GM23338 (cell line): ENCODE data around the gene RPL27. TPM values are rescaled to one million over a fixed set of nuclear protein-coding genes. Genes with fewer than 3 reads are reported as not detected.

Experiments
- ATAC-seq: fragments of 200-7000 bp; cut with Tn5 transposase; 3 replicates; pipeline ENCODE4 v1.9.1; 2020
- DNase-seq: peaks from one replicate; pipeline ENCODE4 v3.0.0-alpha.2; 2015; ENCODE audit warnings: low spot score
- H2AFZ ChIP-seq: fragments of 200-600 bp; sonication (generic); 2 replicates; pipeline ENCODE4 v1.8.0; 2016; ENCODE audit warnings: antibody characterized with exemption, mild to moderate bottlenecking, moderate library complexity
- H3F3A ChIP-seq: fragments of 200-600 bp; sonication (generic); replicated peaks from 2 replicates; pipeline ENCODE4 v1.8.0; 2017; ENCODE audit warnings: antibody characterized with exemption, mixed run types, low read depth
- H3K27ac ChIP-seq: fragments of 200-600 bp; sonication (generic); 2 replicates; pipeline ENCODE4 v1.6.1; 2016; ENCODE audit warnings: low read depth
- H3K27me3 ChIP-seq: fragments of 200-600 bp; sonication (generic); 2 replicates; pipeline ENCODE4 v1.8.0; 2016; ENCODE audit warnings: mild to moderate bottlenecking, mixed run types, moderate library complexity; ENCODE audit not compliant: insufficient read depth
- H3K36me3 ChIP-seq: fragments of 200-600 bp; sonication (generic); 2 replicates; pipeline ENCODE4 v1.8.0; 2016; ENCODE audit warnings: mild to moderate bottlenecking; ENCODE audit not compliant: insufficient read depth
- H3K4me1 ChIP-seq: fragments of 200-600 bp; sonication (generic); 2 replicates; pipeline ENCODE4 v1.8.0; 2016; ENCODE audit warnings: mild to moderate bottlenecking, moderate library complexity; ENCODE audit not compliant: insufficient read depth
- H3K4me2 ChIP-seq: fragments of 200-600 bp; sonication (generic); 2 replicates; pipeline ENCODE4 v1.7.1; 2017; ENCODE audit warnings: mixed run types
- H3K4me3 ChIP-seq: fragments of 200-600 bp; sonication (generic); 2 replicates; pipeline ENCODE4 v1.6.1; 2016; ENCODE audit warnings: mixed run types
- H3K79me2 ChIP-seq: fragments of 200-600 bp; sonication (generic); replicated peaks from 2 replicates; pipeline ENCODE4 v1.8.0; 2017; ENCODE audit warnings: mild to moderate bottlenecking; ENCODE audit not compliant: insufficient read depth
- H3K9me2 ChIP-seq: fragments of 200-600 bp; sonication (generic); 2 replicates; pipeline ENCODE4 v1.8.0; 2017; ENCODE audit not compliant: insufficient read depth
- H4K20me1 ChIP-seq: fragments of 200-600 bp; sonication (generic); replicated peaks from 2 replicates; pipeline ENCODE4 v1.8.0; 2017; ENCODE audit warnings: mild to moderate bottlenecking; ENCODE audit not compliant: insufficient read depth
- H3K27ac Mint-ChIP-seq: 2 replicates; pipeline ENCODE4 v1.8.0; 2020; ENCODE audit warnings: inconsistent platforms, mild to moderate bottlenecking, moderate library complexity, mixed read lengths
- H3K27me3 Mint-ChIP-seq: 3 replicates; pipeline ENCODE4 v1.8.0; 2022; ENCODE audit warnings: low read depth, mild to moderate bottlenecking, moderate library complexity, mixed read lengths, inconsistent platforms; ENCODE audit not compliant: insufficient read depth, poor library complexity
- H3K36me3 Mint-ChIP-seq: 3 replicates; pipeline ENCODE4 v1.8.0; 2021; ENCODE audit warnings: low read depth, mild to moderate bottlenecking, inconsistent platforms, moderate library complexity, mixed read lengths
- H3K4me1 Mint-ChIP-seq: 3 replicates; pipeline ENCODE4 v1.8.0; 2020; ENCODE audit warnings: mild to moderate bottlenecking, inconsistent platforms, mixed read lengths
- H3K4me3 Mint-ChIP-seq: 3 replicates; pipeline ENCODE4 v1.8.0; 2021; ENCODE audit warnings: moderate library complexity, mild to moderate bottlenecking, inconsistent platforms, mixed read lengths
- H3K9me3 Mint-ChIP-seq: 3 replicates; pipeline ENCODE4 v1.8.0; 2020; ENCODE audit warnings: moderate library complexity, mild to moderate bottlenecking, inconsistent platforms, mixed read lengths
- CREB1 ChIP-seq: fragments of 250-450 bp; sonication (Bioruptor Pico); IDR thresholded peaks from 2 replicates; pipeline ENCODE4 v1.5.0; 2020; ENCODE audit warnings: low read depth, mild to moderate bottlenecking, moderate library complexity
- ETS1 ChIP-seq: IDR thresholded peaks from 2 replicates; pipeline ENCODE4 v1.6.1; 2016; ENCODE audit warnings: antibody characterized with exemption
- EZH2 ChIP-seq: fragments of 200-600 bp; sonication (generic); IDR thresholded peaks from one replicate; pipeline ENCODE4 v1.8.0; 2017; ENCODE audit warnings: antibody characterized with exemption, mild to moderate bottlenecking, low read depth; ENCODE audit not compliant: unreplicated experiment
- EZH2phosphoT487 ChIP-seq: fragments of 200-600 bp; sonication (generic); IDR thresholded peaks from one replicate; pipeline ENCODE4 v1.8.1; 2018; ENCODE audit warnings: antibody characterized with exemption; ENCODE audit not compliant: unreplicated experiment
- NANOG ChIP-seq: IDR thresholded peaks from 2 replicates; pipeline ENCODE4 v1.6.1; 2016; ENCODE audit warnings: antibody characterized with exemption, borderline replicate concordance
- REST ChIP-seq: IDR thresholded peaks from one replicate; pipeline ENCODE4 v1.6.1; 2018; ENCODE audit warnings: antibody characterized with exemption; ENCODE audit not compliant: unreplicated experiment
- STAT1 ChIP-seq: IDR thresholded peaks from one replicate; pipeline ENCODE4 v1.6.1; 2016; ENCODE audit warnings: antibody characterized with exemption; ENCODE audit not compliant: unreplicated experiment
- ZNF114 ChIP-seq: fragments of 250-450 bp; sonication (Bioruptor Pico); IDR thresholded peaks from 2 replicates; pipeline ENCODE4 v1.5.0; 2020; ENCODE audit warnings: mild to moderate bottlenecking, moderate library complexity
- ZNF331 ChIP-seq: fragments of 250-450 bp; sonication (Bioruptor Pico); IDR thresholded peaks from 2 replicates; pipeline ENCODE4 v1.5.0; 2020; ENCODE audit warnings: low read depth, mild to moderate bottlenecking, moderate library complexity
- polyA plus RNA-seq: library from polyadenylated mRNA; unstranded; fragments of >200 nt; fragmentation: Nextera tagmentation; extraction: Ambion mirVana; gene quantifications from 2 replicates; pipeline ENCODE4 v1.2.1, GENCODE V29; 2016
- total RNA-seq: library from RNA; depleted of rRNA; stranded (reverse); fragments of >200 nt; shearing (Covaris generic); gene quantifications from 2 replicates; pipeline ENCODE4 v1.2.3, GENCODE V29; 2014
- TF ChIP-seq, protein P1 (sequence below), 2 experiments: fragments of 200-600 bp in 1 of 2; sonication (generic) in 1 of 2; conservative IDR thresholded peaks; 2 replicates each; pipeline versions ENCODE4 v1.5.1 to v1.6.1; 2016 to 2017; ENCODE audit warnings: antibody characterized with exemption in 2 of 2, low read depth in 2 of 2, mild to moderate bottlenecking in 2 of 2, moderate library complexity in 1 of 2
- TF ChIP-seq, protein P2 (sequence below): fragments of 250-450 bp; sonication (Bioruptor Pico); IDR thresholded peaks from 2 replicates; pipeline ENCODE4 v1.5.0; 2020; ENCODE audit warnings: mild to moderate bottlenecking, moderate library complexity

Gene RPL27
- total and polyA plus RNA-seq, 2 experiments from 2014 or later = 1,784 to 2,722 TPM

- TF ChIP-seq, protein P1, sequence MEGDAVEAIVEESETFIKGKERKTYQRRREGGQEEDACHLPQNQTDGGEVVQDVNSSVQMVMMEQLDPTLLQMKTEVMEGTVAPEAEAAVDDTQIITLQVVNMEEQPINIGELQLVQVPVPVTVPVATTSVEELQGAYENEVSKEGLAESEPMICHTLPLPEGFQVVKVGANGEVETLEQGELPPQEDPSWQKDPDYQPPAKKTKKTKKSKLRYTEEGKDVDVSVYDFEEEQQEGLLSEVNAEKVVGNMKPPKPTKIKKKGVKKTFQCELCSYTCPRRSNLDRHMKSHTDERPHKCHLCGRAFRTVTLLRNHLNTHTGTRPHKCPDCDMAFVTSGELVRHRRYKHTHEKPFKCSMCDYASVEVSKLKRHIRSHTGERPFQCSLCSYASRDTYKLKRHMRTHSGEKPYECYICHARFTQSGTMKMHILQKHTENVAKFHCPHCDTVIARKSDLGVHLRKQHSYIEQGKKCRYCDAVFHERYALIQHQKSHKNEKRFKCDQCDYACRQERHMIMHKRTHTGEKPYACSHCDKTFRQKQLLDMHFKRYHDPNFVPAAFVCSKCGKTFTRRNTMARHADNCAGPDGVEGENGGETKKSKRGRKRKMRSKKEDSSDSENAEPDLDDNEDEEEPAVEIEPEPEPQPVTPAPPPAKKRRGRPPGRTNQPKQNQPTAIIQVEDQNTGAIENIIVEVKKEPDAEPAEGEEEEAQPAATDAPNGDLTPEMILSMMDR (conservative IDR thresholded peaks at IDR 0.05; ENCODE audit: low read depth in 2 of 2) = no peak
- TF ChIP-seq ZNF114 (CRISPR knock-in tag) = no peak
- TF ChIP-seq EZH2 = no peak
- TF ChIP-seq CREB1 (CRISPR knock-in tag) = no peak
- no peak for TF ChIP-seq NANOG
- no peak for TF ChIP-seq REST
- TF ChIP-seq ETS1 = no peak
Measured at GRCh38 chr17:43016216-43016615, 18.0 kb downstream of the RPL27 start (continued).

GRCh38 chr17:43018008-43018853 is 20.0 kb downstream of the RPL27 start:
- peaks cover 9% of the 10 kb centered on the region; the same call in 1 of the 2 replicates for H3K36me3 ChIP-seq
- peaks cover 8% of the 10 kb centered on the region; the same call in 1 of the 2 replicates for H3F3A ChIP-seq
- peaks cover 10% of the 10 kb centered on the region for H4K20me1 ChIP-seq
- H3K27me3 Mint-ChIP-seq = peaks cover 8% of the 10 kb centered on the region
- H3K9me3 Mint-ChIP-seq = no peaks in the 10 kb centered on the region
- H3K27ac Mint-ChIP-seq = no peak overlapping the region
- H2AFZ ChIP-seq = no peak overlapping the region
- H3K36me3 Mint-ChIP-seq = peaks cover 53% of the 10 kb centered on the region
- no peaks in the 10 kb centered on the region for H3K9me2 ChIP-seq
- no peaks in the 10 kb centered on the region for H3K27me3 ChIP-seq
- ATAC-seq (no peak), DNase-seq (peak; percentile 53)
- H3K4me2 ChIP-seq = no peak overlapping the region
- peaks cover 51% of the 10 kb centered on the region for H3K4me1 Mint-ChIP-seq
- peaks cover 28% of the 10 kb centered on the region for H3K4me1 ChIP-seq
- no peak overlapping the region for H3K4me3 Mint-ChIP-seq
- H3K27ac ChIP-seq = no peak overlapping the region
- peaks cover 34% of the 10 kb centered on the region for H3K79me2 ChIP-seq
- H3K4me3 ChIP-seq = no peak overlapping the region
- TF ChIP-seq ZNF114 (CRISPR knock-in tag) (no peak), EZH2 (no peak), CREB1 (CRISPR knock-in tag) (no peak), NANOG (no peak), ZNF331 (CRISPR knock-in tag) (no peak), EZH2phosphoT487 (no peak), STAT1 (no peak)
- TF ChIP-seq, protein P2, sequence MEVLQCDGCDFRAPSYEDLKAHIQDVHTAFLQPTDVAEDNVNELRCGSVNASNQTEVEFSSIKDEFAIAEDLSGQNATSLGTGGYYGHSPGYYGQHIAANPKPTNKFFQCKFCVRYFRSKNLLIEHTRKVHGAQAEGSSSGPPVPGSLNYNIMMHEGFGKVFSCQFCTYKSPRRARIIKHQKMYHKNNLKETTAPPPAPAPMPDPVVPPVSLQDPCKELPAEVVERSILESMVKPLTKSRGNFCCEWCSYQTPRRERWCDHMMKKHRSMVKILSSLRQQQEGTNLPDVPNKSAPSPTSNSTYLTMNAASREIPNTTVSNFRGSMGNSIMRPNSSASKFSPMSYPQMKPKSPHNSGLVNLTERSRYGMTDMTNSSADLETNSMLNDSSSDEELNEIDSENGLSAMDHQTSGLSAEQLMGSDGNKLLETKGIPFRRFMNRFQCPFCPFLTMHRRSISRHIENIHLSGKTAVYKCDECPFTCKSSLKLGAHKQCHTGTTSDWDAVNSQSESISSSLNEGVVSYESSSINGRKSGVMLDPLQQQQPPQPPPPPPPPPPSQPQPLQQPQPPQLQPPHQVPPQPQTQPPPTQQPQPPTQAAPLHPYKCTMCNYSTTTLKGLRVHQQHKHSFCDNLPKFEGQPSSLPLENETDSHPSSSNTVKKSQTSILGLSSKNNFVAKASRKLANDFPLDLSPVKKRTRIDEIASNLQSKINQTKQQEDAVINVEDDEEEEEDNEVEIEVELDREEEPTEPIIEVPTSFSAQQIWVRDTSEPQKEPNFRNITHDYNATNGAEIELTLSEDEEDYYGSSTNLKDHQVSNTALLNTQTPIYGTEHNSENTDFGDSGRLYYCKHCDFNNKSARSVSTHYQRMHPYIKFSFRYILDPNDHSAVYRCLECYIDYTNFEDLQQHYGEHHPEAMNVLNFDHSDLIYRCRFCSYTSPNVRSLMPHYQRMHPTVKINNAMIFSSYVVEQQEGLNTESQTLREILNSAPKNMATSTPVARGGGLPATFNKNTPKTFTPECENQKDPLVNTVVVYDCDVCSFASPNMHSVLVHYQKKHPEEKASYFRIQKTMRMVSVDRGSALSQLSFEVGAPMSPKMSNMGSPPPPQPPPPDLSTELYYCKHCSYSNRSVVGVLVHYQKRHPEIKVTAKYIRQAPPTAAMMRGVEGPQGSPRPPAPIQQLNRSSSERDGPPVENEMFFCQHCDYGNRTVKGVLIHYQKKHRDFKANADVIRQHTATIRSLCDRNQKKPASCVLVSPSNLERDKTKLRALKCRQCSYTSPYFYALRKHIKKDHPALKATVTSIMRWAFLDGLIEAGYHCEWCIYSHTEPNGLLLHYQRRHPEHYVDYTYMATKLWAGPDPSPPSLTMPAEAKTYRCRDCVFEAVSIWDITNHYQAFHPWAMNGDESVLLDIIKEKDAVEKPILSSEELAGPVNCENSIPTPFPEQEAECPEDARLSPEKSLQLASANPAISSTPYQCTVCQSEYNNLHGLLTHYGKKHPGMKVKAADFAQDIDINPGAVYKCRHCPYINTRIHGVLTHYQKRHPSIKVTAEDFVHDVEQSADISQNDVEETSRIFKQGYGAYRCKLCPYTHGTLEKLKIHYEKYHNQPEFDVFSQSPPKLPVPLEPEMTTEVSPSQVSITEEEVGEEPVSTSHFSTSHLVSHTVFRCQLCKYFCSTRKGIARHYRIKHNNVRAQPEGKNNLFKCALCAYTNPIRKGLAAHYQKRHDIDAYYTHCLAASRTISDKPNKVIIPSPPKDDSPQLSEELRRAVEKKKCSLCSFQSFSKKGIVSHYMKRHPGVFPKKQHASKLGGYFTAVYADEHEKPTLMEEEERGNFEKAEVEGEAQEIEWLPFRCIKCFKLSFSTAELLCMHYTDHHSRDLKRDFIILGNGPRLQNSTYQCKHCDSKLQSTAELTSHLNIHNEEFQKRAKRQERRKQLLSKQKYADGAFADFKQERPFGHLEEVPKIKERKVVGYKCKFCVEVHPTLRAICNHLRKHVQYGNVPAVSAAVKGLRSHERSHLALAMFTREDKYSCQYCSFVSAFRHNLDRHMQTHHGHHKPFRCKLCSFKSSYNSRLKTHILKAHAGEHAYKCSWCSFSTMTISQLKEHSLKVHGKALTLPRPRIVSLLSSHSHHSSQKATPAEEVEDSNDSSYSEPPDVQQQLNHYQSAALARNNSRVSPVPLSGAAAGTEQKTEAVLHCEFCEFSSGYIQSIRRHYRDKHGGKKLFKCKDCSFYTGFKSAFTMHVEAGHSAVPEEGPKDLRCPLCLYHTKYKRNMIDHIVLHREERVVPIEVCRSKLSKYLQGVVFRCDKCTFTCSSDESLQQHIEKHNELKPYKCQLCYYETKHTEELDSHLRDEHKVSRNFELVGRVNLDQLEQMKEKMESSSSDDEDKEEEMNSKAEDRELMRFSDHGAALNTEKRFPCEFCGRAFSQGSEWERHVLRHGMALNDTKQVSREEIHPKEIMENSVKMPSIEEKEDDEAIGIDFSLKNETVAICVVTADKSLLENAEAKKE (CRISPR knock-in tag) = no peak
